Activated effector memory CD4-positive, alpha-beta T cell treated with Interleukin-2 at 50 U/mL for 16 hours (primary cell): ENCODE results near the gene DNPEP.
"Not testable (repeated sequence)": the region's sequence is repeated elsewhere in the genome, so short reads cannot be mapped to it uniquely, and the experiment has no call there.

Experiments used
- DNase-seq: peaks from one replicate; pipeline ENCODE4 v3.0.0-alpha.2; 2020

The DNPEP gene

GRCh38 chr2:219419012-219419324 is 31.3 kb upstream of the DNPEP start:
- no peak for DNase-seq

DNA sequence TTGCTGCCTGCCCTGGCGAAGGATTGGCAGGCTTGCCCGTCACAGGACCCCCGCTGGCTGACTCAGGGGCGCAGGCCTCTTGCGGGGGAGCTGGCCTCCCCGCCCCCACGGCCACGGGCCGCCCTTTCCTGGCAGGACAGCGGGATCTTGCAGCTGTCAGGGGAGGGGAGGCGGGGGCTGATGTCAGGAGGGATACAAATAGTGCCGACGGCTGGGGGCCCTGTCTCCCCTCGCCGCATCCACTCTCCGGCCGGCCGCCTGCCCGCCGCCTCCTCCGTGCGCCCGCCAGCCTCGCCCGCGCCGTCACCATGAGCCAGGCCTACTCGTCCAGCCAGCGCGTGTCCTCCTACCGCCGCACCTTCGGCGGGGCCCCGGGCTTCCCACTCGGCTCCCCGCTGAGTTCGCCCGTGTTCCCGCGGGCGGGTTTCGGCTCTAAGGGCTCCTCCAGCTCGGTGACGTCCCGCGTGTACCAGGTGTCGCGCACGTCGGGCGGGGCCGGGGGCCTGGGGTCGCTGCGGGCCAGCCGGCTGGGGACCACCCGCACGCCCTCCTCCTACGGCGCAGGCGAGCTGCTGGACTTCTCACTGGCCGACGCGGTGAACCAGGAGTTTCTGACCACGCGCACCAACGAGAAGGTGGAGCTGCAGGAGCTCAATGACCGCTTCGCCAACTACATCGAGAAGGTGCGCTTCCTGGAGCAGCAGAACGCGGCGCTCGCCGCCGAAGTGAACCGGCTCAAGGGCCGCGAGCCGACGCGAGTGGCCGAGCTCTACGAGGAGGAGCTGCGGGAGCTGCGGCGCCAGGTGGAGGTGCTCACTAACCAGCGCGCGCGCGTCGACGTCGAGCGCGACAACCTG is 30.7 kb upstream of the DNPEP start, which contains the start of gene DES:
TSS of gene DES (plus strand) at position 223 of the 857 bp plus-strand sequence. CDS start at position 309, 86 bp downstream.
- no peak for DNase-seq

- no peak for DNase-seq
These were observed 29.7 kb upstream of the DNPEP start for GRCh38 chr2:219417374-219417773.

DNA sequence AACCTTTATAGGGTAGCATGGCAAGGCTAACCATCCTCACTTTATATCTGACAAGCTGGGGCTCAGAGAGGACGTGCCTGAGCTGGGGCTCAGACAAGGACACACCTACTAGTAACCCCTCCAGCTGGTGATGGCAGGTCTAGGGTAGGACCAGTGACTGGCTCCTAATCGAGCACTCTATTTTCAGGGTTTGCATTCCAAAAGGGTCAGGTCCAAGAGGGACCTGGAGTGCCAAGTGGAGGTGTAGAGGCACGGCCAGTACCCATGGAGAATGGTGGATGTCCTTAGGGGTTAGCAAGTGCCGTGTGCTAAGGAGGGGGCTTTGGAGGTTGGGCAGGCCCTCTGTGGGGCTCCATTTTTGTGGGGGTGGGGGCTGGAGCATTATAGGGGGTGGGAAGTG is 29.2 kb upstream of the DNPEP start:
- DNase-seq = no peak

DNA sequence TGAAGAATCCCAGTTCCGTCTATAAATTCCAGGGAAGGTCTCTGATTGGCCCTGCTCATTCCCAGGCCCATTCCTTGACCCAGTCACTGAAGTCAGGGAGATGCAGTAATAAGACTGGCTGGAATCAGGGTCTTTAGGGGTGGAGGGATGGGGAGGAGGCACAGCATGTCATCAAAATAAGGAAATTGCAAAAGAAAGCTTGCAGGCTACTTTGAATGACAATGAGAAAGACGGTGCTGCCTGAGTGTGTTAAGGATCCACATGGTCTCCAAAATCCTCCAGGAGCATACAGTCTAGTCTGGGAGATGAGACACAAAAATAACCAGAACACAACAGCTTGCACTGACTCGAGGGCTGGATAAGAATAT is 28.5 kb upstream of the DNPEP start:
- DNase-seq = no peak

DNA sequence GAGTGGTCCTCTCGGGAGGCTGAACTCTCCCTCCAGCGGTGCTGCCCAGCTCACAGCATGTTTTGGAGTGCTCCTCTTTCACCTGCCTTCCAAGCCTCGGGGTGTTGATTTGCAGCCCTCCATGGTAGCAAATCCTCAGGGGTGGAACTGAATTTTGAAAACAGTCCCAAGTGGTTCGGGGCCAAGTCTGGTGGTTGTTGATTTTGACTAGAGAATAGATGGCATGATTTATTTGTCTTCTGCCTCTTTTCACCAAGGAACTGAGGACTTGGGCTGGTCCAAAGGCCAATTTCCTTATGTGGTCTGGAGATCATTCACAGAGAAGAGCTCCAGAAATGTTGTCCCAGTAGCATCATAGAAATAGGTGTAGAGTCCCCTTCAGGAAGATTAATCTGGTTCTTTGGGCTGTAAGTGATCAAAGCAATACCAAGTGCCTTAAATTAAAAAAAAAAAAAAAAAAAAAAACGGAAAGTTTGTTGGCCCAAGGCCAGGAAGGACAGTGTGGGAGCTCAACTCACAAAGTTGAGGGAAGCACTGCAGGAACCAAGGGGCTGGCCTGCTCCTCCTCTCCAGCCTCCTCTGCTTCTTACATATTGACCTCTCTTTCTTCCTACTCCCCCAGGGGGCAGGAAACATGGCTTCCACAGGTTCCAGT is 28.0 kb upstream of the DNPEP start:
- no peak for DNase-seq

DNA sequence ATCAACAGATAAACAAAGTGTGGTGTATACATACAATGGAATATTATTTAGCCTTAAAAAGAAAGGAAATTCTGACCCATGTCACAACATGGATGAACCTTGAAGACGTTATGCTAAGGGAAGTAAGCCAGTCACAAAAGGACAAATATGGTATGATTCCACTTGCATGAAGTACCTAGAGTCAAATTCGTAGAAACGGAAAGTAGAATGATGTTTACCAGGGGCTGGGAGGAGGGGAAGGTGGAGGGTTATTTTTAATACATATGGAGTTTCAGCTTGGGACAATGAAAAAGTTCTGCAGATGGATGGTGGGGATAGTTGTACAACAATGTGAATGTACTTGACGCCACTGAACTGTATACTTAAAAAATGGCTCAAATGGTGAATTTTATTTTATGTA is 27.1 kb upstream of the DNPEP start:
- DNase-seq = no peak

GRCh38 chr2:219410390-219410789 is 22.7 kb upstream of the DNPEP start:
- DNase-seq = no peak

- DNase-seq = no peak
These were observed 21.9 kb upstream of the DNPEP start for GRCh38 chr2:219409619-219410018.

- no peak for DNase-seq
These were observed 20.9 kb upstream of the DNPEP start for GRCh38 chr2:219408631-219409030.

GRCh38 chr2:219408204-219408603 is 20.5 kb upstream of the DNPEP start:
- no peak for DNase-seq

GRCh38 chr2:219407343-219407742 is 19.6 kb upstream of the DNPEP start:
- DNase-seq = not testable (repeated sequence)

DNA sequence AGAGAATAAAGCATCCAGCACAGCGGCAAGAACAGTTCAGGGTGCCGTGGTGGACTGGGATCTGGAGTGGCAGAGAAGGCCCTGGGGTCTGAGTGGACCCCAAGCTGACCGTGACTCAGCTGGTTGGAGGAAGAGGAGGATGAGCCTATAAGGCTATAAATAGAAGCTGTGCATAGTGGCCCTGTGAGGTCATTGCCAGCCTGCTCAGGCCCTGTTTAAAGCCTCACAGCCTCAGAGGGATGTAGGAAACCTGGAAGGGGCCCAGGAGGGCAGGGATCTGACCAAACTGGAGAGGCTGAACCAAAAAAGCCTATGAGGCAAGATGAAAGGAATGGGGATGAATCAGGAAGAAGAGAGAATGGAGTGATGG is 19.1 kb upstream of the DNPEP start:
- no peak for DNase-seq

DNA sequence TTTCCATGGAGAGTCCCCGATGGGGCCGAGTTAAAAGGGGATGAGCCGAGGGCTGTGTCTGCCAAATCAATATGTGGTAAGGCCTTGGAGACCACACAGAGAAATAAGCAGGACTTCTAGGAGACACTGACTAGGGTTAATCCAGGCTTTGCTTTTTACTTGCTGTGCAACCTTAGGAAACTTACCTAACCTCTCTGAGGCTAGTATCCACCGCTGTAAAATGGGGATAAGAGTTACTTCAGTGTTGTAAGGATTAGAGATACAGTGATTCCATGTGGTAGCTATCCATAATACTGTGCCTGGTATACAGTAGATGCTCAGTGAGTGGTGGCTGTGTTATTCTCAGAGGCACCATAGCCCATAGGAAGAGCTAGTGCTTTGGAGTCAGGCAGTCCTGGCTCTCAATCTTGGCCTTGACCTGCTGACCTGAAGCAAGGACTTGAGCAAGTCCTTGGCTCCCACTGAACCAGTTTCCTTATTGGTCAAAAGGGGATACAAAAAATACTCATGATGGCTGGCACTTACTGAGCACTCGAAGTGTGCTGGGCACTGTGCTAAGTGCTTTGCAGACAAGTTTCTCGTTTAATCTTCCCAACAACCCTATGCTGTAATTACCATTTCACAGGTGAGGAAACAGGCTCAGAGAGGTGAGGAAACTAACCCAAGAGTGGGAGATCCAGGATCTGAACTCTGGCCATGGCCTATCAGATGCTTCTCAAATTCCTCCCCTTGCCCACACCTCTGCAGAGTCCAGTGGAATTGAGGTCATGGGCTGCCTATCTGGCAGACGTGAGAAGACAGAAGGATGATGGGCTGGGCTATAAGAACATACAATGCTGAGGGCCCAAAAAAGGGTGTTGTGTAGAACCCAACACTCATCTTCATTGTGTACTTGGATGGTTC is 18.5 kb upstream of the DNPEP start:
- DNase-seq = no peak

GRCh38 chr2:219405451-219405850 is 17.7 kb upstream of the DNPEP start:
- no peak for DNase-seq

DNA sequence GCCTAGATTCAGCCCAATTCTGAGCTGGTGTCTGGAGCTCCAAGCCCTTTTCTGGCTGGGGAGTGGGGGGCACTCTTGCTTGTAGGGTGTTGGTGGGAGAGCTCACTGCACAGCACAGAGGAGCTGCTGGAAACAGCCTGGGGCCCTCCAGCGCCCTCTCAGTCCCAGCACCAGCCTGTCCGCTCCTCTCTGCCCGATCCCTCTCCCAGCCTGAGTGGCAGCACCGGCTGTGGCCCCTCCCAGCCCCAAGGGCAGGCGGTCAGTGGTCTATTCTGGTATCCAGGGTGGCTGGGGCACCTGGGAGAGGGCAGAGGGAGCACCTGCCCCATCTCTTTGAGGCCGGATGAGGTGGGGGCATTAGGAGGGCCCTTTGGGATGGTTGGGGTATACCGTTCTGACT is 17.2 kb upstream of the DNPEP start:
- no peak for DNase-seq

DNA sequence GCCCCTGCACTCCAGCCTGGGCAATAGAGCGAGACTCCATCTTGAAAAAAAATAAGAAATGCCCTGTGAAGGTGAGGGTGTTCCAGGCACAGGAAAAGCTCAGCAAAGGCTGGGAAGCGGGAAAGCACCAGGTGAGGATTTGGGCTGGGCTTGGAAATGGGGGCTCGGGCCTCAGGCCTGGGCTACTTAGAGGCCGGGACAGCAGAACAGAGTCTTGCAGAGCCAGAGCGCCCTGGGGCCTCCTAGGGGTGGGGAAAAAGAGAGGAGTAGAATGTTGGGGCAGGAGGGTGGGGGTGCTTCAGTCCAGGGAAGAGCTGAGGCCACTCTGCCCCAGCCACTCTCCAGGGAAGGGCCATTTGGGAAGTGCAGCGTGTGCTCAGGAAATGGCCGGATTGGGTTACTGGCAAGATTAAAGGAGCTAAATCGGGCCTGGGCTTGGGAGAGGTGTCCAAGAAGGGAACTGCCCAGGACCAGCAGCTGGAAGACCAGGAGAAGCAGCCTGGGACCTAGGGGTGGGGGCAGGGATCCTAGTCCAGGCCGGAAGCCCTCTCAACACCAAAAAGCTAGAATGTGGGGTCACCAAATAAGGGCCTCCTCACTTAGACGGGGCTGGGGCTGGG is 16.7 kb upstream of the DNPEP start:
- DNase-seq = no peak

- DNase-seq = no peak
These were observed 16.1 kb upstream of the DNPEP start for GRCh38 chr2:219403861-219404260.

DNA sequence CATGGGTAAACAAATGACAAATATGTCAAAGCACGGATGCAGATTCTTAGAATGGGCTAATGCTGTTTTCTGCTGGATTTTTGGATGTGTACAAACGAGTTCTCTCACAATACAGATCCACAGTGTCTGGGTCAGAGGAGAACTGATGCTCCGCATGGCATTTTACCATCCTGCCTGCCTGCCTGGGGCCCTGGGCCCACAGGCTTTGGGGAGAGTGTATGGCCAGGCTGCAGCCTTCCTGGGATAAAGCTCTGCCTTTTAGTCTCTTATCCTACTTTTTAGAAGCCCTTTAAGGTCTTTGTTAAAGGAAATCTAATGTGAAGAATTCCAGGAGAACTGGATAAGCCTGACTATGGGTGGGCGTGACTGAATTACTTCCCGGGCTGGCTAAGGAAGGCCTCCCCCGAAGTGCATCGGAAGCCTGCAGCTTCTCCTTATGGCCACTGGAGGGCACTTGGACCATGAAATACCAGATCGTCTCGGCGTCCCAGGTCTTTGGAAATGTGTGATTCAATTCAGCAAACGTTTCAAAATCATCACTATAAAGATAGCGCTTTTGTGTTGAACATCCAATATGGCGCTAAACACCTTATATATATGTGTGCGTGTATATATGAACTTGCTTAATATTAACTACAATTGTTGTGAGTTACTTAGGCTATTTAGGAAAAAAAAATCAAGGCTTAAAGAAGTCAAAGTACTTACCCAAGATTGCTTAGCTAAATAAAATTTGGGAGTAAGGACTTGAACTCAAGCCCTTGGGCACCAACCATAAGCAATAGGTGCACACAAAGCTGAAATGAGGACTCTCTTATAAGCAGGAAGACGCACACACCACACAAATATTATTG is 15.2 kb upstream of the DNPEP start:
- peak; percentile 32 for DNase-seq

DNA sequence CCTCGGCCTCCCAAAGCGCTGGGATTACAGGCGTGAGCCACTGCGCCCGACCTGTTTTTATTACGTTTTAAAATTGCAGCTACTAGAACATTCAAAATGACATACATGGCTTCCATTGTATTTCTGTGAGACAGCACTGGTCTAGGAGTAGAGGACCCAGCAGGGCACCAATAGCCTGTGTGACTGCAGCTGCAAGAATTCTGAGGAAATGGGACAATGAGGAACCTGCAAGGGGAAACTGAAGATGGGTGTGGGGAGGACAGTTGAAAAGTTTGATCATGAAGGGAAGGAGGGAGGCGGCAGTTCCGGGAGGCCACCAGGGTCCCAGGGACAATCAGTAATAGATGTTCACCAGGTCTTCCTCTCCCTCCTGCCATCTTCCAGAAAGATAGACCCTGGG is 13.9 kb upstream of the DNPEP start:
- DNase-seq = no peak

- no peak for DNase-seq
These were observed 12.8 kb upstream of the DNPEP start for GRCh38 chr2:219400562-219400961.
